Measurements from ENCODE around the gene TPGS2.

TPGS2 gene

GRCh38 chr18:36782710-36783109, 46.1 kb downstream of the TPGS2 start:
- Histone ChIP-seq H4K8ac (ENCODE audit: low read depth, low read length) (no peak overlapping the region), H2BK12ac (ENCODE audit: low read length) (no peak overlapping the region)
- WGBS, 2 donors (ENCODE audit: extremely low coverage in 2 of 2, insufficient read length in 2 of 2, insufficient replicate concordance in 1 of 2), result no CpG with 5 or more reads among the region's 9 CpGs

DNA sequence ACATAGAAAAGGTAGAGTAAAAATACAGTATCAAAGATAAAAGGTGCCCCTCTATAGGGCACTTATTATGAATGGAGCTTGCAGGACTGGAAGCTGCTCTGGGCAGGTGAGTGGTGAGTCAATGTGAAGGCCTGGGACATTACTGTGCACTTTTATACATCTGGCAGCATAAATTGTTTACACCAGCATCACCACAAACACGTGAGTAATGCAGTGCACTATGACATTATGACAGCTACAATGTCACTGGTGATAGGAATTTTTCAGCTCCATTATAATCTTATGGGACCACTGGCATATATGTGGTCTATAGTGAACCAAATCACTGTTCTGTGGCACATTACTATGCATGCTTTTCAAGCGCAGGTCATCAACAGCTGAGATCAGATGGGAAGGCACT, 48.1 kb downstream of the TPGS2 start:
- H2AK5ac ChIP-seq (ENCODE audit: low read depth, low read length), result no peak overlapping the region
- H4K91ac ChIP-seq (ENCODE audit: low read depth, low read length, poor library complexity), result no peak overlapping the region
- H3K27me3 ChIP-seq (ENCODE audit: control insufficient read depth in 3 of 3, insufficient read depth in 3 of 3, low read depth in 1 of 3, low read length in 3 of 3), result no peaks in the 10 kb centered on the region
- no peak overlapping the region for H2BK12ac ChIP-seq (ENCODE audit: low read length)
- no peak overlapping the region for H3K4me3 ChIP-seq (ENCODE audit: low read length in 2 of 2)
- H2BK120ac ChIP-seq (ENCODE audit: low read depth, low read length), result no peak overlapping the region
- H3K14ac ChIP-seq (ENCODE audit: low read length), result no peak overlapping the region
- no peak overlapping the region for H3K18ac ChIP-seq (ENCODE audit: low read length)
- H2BK5ac ChIP-seq (ENCODE audit: low read length), result no peak overlapping the region
- H3K4me1 ChIP-seq (ENCODE audit: control insufficient read depth in 2 of 2, insufficient read depth in 1 of 2, low read depth in 1 of 2, low read length in 2 of 2), result no peaks in the 10 kb centered on the region
- H3K27ac ChIP-seq (replicated peaks; ENCODE audit: low read length), result no peak overlapping the region
- no peak for DNase-seq (ENCODE audit: low spot score)
- H3K79me1 ChIP-seq (ENCODE audit: low read depth, low read length), result no peaks in the 10 kb centered on the region
- no CpG with 5 or more reads among the region's 2 CpGs for WGBS, 2 donors (ENCODE audit: extremely low coverage in 2 of 2, insufficient read length in 2 of 2, insufficient replicate concordance in 1 of 2)
- H3K4me2 ChIP-seq (ENCODE audit: insufficient read depth, low read length, poor library complexity, severe bottlenecking), result no peak overlapping the region
- H2BK15ac ChIP-seq (ENCODE audit: low read length), result no peak overlapping the region
- no peak overlapping the region for H4K8ac ChIP-seq (ENCODE audit: low read depth, low read length)
- H2AFZ ChIP-seq (ENCODE audit: low read length), result no peak overlapping the region
- peaks cover 8 to 60% of the 10 kb centered on the region in 2 donors for H3K36me3 ChIP-seq (replicated peaks in 1 of 2; ENCODE audit: control insufficient read depth in 2 of 2, insufficient read depth in 2 of 2, low read length in 2 of 2)
- H3K23ac ChIP-seq (ENCODE audit: low read depth, low read length, poor library complexity), result no peak overlapping the region
- no peaks in the 10 kb centered on the region for H3K9me3 ChIP-seq (replicated peaks in 1 of 2; ENCODE audit: control insufficient read depth in 2 of 2, insufficient read depth in 1 of 2, low read depth in 1 of 2, low read length in 2 of 2)
- no peak overlapping the region for H3K9ac ChIP-seq (ENCODE audit: low read depth, low read length, poor library complexity)
- H3K4ac ChIP-seq (ENCODE audit: low read length), result no peak overlapping the region

More at GRCh38 chr18:36782710-36783109, 46.1 kb downstream of the TPGS2 start:
- Histone ChIP-seq H3K4me1 (ENCODE audit: control insufficient read depth in 2 of 2, insufficient read depth in 1 of 2, low read depth in 1 of 2, low read length in 2 of 2) (peaks cover 2 to 7% of the 10 kb centered on the region in 2 donors), H3K18ac (ENCODE audit: low read length) (no peak overlapping the region), H3K4ac (ENCODE audit: low read length) (no peak overlapping the region), H3K23ac (ENCODE audit: low read depth, low read length, poor library complexity) (no peak overlapping the region), H3K79me1 (ENCODE audit: low read depth, low read length) (no peaks in the 10 kb centered on the region), H2BK15ac (ENCODE audit: low read length) (no peak overlapping the region), H3K4me3 (ENCODE audit: low read length in 2 of 2) (no peak overlapping the region), H3K36me3 (replicated peaks in 1 of 2; ENCODE audit: control insufficient read depth in 2 of 2, insufficient read depth in 2 of 2, low read length in 2 of 2) (peaks cover 9 to 66% of the 10 kb centered on the region in 2 donors), H2BK120ac (ENCODE audit: low read depth, low read length) (no peak overlapping the region), H3K9ac (ENCODE audit: low read depth, low read length, poor library complexity) (no peak overlapping the region), H3K27ac (replicated peaks; ENCODE audit: low read length) (no peak overlapping the region), H3K27me3 (ENCODE audit: control insufficient read depth in 3 of 3, insufficient read depth in 3 of 3, low read depth in 1 of 3, low read length in 3 of 3) (no peaks in the 10 kb centered on the region), H2AFZ (ENCODE audit: low read length) (no peak overlapping the region), H2BK5ac (ENCODE audit: low read length) (no peak overlapping the region), H3K14ac (ENCODE audit: low read length) (no peak overlapping the region), H3K9me3 (replicated peaks in 1 of 2; ENCODE audit: control insufficient read depth in 2 of 2, insufficient read depth in 1 of 2, low read depth in 1 of 2, low read length in 2 of 2) (no peaks in the 10 kb centered on the region), H2AK5ac (ENCODE audit: low read depth, low read length) (no peak overlapping the region), H3K4me2 (ENCODE audit: insufficient read depth, low read length, poor library complexity, severe bottlenecking) (no peak overlapping the region), H4K91ac (ENCODE audit: low read depth, low read length, poor library complexity) (no peak overlapping the region)
- DNase-seq (ENCODE audit: low spot score), result no peak

DNA sequence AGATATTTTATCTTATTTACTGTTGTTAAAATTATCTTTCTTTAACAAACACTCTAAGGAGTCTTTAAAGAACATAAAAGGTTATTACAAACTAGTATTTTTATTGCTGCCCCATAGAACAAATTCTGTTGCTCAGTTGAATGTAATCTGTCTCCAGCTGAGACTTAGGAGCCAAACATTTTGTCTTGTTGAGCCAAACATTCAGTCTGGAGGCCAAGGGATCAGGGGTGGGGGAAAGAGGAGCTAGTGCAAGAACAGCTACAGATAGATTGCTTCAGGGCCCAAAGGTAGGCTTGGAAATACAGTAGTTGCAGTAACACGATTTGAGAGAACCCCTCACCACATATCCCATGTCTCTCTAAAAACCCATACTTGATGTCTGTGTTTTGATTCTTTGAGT, 51.2 kb downstream of the TPGS2 start:
- Histone ChIP-seq H2BK15ac (ENCODE audit: low read length) (no peak overlapping the region), H2BK120ac (ENCODE audit: low read depth, low read length) (no peak overlapping the region), H3K14ac (ENCODE audit: low read length) (no peak overlapping the region), H3K27me3 (ENCODE audit: control insufficient read depth in 3 of 3, insufficient read depth in 3 of 3, low read depth in 1 of 3, low read length in 3 of 3) (no peaks in the 10 kb centered on the region), H2AFZ (ENCODE audit: low read length) (no peak overlapping the region), H3K36me3 (replicated peaks in 1 of 2; ENCODE audit: control insufficient read depth in 2 of 2, insufficient read depth in 2 of 2, low read length in 2 of 2) (peaks cover 13 to 83% of the 10 kb centered on the region in 2 donors), H4K91ac (ENCODE audit: low read depth, low read length, poor library complexity) (no peak overlapping the region), H3K27ac (replicated peaks; ENCODE audit: low read length) (no peak overlapping the region), H3K4me3 (ENCODE audit: low read length in 2 of 2) (no peak overlapping the region), H4K8ac (ENCODE audit: low read depth, low read length) (no peak overlapping the region), H3K23ac (ENCODE audit: low read depth, low read length, poor library complexity) (no peak overlapping the region), H3K9me3 (replicated peaks in 1 of 2; ENCODE audit: control insufficient read depth in 2 of 2, insufficient read depth in 1 of 2, low read depth in 1 of 2, low read length in 2 of 2) (no peaks in the 10 kb centered on the region), H3K4ac (ENCODE audit: low read length) (no peak overlapping the region), H3K4me1 (ENCODE audit: control insufficient read depth in 2 of 2, insufficient read depth in 1 of 2, low read depth in 1 of 2, low read length in 2 of 2) (peaks cover 0 to 3% of the 10 kb centered on the region in 2 donors), H3K79me1 (ENCODE audit: low read depth, low read length) (no peaks in the 10 kb centered on the region), H3K9ac (ENCODE audit: low read depth, low read length, poor library complexity) (no peak overlapping the region), H2BK12ac (ENCODE audit: low read length) (no peak overlapping the region), H3K18ac (ENCODE audit: low read length) (no peak overlapping the region), H2BK5ac (ENCODE audit: low read length) (no peak overlapping the region), H2AK5ac (ENCODE audit: low read depth, low read length) (no peak overlapping the region), H3K4me2 (ENCODE audit: insufficient read depth, low read length, poor library complexity, severe bottlenecking) (no peak overlapping the region)
- no CpG with 5 or more reads among the region's 1 CpG for WGBS, 2 donors (ENCODE audit: extremely low coverage in 2 of 2, insufficient read length in 2 of 2, insufficient replicate concordance in 1 of 2)
- DNase-seq (ENCODE audit: low spot score), result no peak

DNA sequence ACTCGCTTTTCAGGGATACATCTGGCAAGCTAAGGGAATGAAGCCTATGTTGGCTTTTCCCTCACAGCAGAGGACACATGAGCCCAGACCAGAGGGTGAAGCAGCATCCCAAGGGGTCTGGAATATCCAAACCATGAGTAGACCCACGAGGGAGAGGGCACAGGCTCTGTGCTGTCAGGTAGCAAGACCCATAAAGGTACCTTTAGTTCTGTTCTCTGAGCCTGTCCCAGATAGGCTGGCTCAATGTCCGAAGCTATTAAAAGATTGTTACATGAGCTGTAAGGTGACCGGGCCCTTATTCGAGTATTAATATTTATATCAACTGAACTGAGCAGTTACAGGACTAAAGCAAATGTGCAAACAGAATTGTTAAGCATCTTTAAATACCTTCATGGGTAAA, 52.2 kb downstream of the TPGS2 start:
- no peak for DNase-seq (ENCODE audit: low spot score)
- H3K18ac ChIP-seq (ENCODE audit: low read length), result no peak overlapping the region
- no peak overlapping the region for H2BK12ac ChIP-seq (ENCODE audit: low read length)
- H3K4me1 ChIP-seq (ENCODE audit: control insufficient read depth in 2 of 2, insufficient read depth in 1 of 2, low read depth in 1 of 2, low read length in 2 of 2), result peaks cover 0 to 3% of the 10 kb centered on the region in 2 donors
- H2BK120ac ChIP-seq (ENCODE audit: low read depth, low read length), result no peak overlapping the region
- no peak overlapping the region for H3K4me3 ChIP-seq (ENCODE audit: low read length in 2 of 2)
- H3K9ac ChIP-seq (ENCODE audit: low read depth, low read length, poor library complexity), result no peak overlapping the region
- no CpG with 5 or more reads among the region's 5 CpGs for WGBS, 2 donors (ENCODE audit: extremely low coverage in 2 of 2, insufficient read length in 2 of 2, insufficient replicate concordance in 1 of 2)
- no peak overlapping the region for H3K4me2 ChIP-seq (ENCODE audit: insufficient read depth, low read length, poor library complexity, severe bottlenecking)
- no peaks in the 10 kb centered on the region for H3K9me3 ChIP-seq (replicated peaks in 1 of 2; ENCODE audit: control insufficient read depth in 2 of 2, insufficient read depth in 1 of 2, low read depth in 1 of 2, low read length in 2 of 2)
- H3K23ac ChIP-seq (ENCODE audit: low read depth, low read length, poor library complexity), result no peak overlapping the region
- H3K79me1 ChIP-seq (ENCODE audit: low read depth, low read length), result no peaks in the 10 kb centered on the region
- H3K27ac ChIP-seq (replicated peaks; ENCODE audit: low read length), result no peak overlapping the region
- no peak overlapping the region for H2BK15ac ChIP-seq (ENCODE audit: low read length)
- no peak overlapping the region for H2BK5ac ChIP-seq (ENCODE audit: low read length)
- no peak overlapping the region for H4K8ac ChIP-seq (ENCODE audit: low read depth, low read length)
- no peak overlapping the region for H4K91ac ChIP-seq (ENCODE audit: low read depth, low read length, poor library complexity)
- H3K14ac ChIP-seq (ENCODE audit: low read length), result no peak overlapping the region
- no peak overlapping the region for H2AK5ac ChIP-seq (ENCODE audit: low read depth, low read length)
- no peak overlapping the region for H2AFZ ChIP-seq (ENCODE audit: low read length)
- peaks cover 13 to 79% of the 10 kb centered on the region in 2 donors for H3K36me3 ChIP-seq (replicated peaks in 1 of 2; ENCODE audit: control insufficient read depth in 2 of 2, insufficient read depth in 2 of 2, low read length in 2 of 2)
- no peaks in the 10 kb centered on the region for H3K27me3 ChIP-seq (ENCODE audit: control insufficient read depth in 3 of 3, insufficient read depth in 3 of 3, low read depth in 1 of 3, low read length in 3 of 3)
- H3K4ac ChIP-seq (ENCODE audit: low read length), result no peak overlapping the region

All from neuronal stem cell (in vitro differentiated cells).